H9 (cell line): ENCODE data around the gene SCGB1D1. TPM values are rescaled to one million over a fixed set of nuclear protein-coding genes. Genes with fewer than 3 reads are reported as not detected.

ENCODE experiments used
- DNase-seq: peaks from one replicate; pipeline ENCODE4 v3.0.0-alpha.2; 2017
- H2AFZ ChIP-seq: one replicate; pipeline ENCODE4 v1.6.1; 2013; ENCODE audit warnings: mild to moderate bottlenecking, low read length, control low read depth, moderate library complexity
- H2AK5ac ChIP-seq: 2 replicates; pipeline ENCODE4 v1.6.1; 2013; ENCODE audit warnings: low read length, control low read depth, mixed read lengths; ENCODE audit not compliant: insufficient read length
- H2BK120ac ChIP-seq: one replicate; pipeline ENCODE4 v1.6.1; 2013; ENCODE audit warnings: low read depth, mild to moderate bottlenecking, low read length, control low read depth, inconsistent platforms; ENCODE audit not compliant: poor library complexity, severe bottlenecking
- H2BK12ac ChIP-seq: 2 replicates; pipeline ENCODE4 v1.6.1; 2013; ENCODE audit warnings: low read length, control low read depth, mixed read lengths, low read depth; ENCODE audit not compliant: insufficient read length
- H2BK15ac ChIP-seq: 2 replicates; pipeline ENCODE4 v1.6.1; 2013; ENCODE audit warnings: low read depth, low read length, control low read depth
- H2BK20ac ChIP-seq: one replicate; pipeline ENCODE4 v1.6.1; 2013; ENCODE audit warnings: low read depth, mild to moderate bottlenecking, low read length, control low read depth, inconsistent platforms; ENCODE audit not compliant: poor library complexity, severe bottlenecking
- H2BK5ac ChIP-seq: 2 replicates; pipeline ENCODE4 v1.6.1; 2013; ENCODE audit warnings: low read length, control low read depth, mixed read lengths; ENCODE audit not compliant: insufficient read length
- H3K14ac ChIP-seq: 2 replicates; pipeline ENCODE4 v1.6.1; 2013; ENCODE audit warnings: low read length, control low read depth; ENCODE audit not compliant: insufficient read depth
- H3K18ac ChIP-seq: 2 replicates; pipeline ENCODE4 v1.6.1; 2013; ENCODE audit warnings: low read depth, mild to moderate bottlenecking, mixed read lengths, low read length, control low read depth; ENCODE audit not compliant: insufficient read length
- H3K23ac ChIP-seq: 2 replicates; pipeline ENCODE4 v1.6.1; 2013; ENCODE audit warnings: low read length, control low read depth, mixed read lengths, low read depth; ENCODE audit not compliant: insufficient read length
- H3K23me2 ChIP-seq: 2 replicates; pipeline ENCODE4 v1.6.1; 2013; ENCODE audit warnings: low read depth, mild to moderate bottlenecking, mixed read lengths, low read length, control low read depth; ENCODE audit not compliant: insufficient read length, poor library complexity, severe bottlenecking
- H3K27ac ChIP-seq: 2 replicates; pipeline ENCODE4 v1.5.1; 2013; ENCODE audit warnings: low read length, control low read depth, mixed read lengths, low read depth; ENCODE audit not compliant: insufficient read length
- H3K27me3 ChIP-seq: 2 replicates; pipeline ENCODE4 v1.6.1; 2013; ENCODE audit warnings: low read length, control low read depth, inconsistent platforms; ENCODE audit not compliant: insufficient read depth
- H3K4ac ChIP-seq: 2 replicates; pipeline ENCODE4 v1.6.1; 2013; ENCODE audit warnings: low read depth, mild to moderate bottlenecking, control low read depth, inconsistent platforms, low read length, moderate library complexity
- H3K4me1 ChIP-seq: 2 replicates; pipeline ENCODE4 v1.6.1; 2013; ENCODE audit warnings: low read length, control low read depth, inconsistent platforms; ENCODE audit not compliant: insufficient read depth
- H3K4me2 ChIP-seq: 2 replicates; pipeline ENCODE4 v1.6.1; 2013; ENCODE audit warnings: low read length, control low read depth, mixed read lengths; ENCODE audit not compliant: insufficient read length, insufficient read depth
- H3K56ac ChIP-seq: 2 replicates; pipeline ENCODE4 v1.6.1; 2013; ENCODE audit warnings: low read depth, mild to moderate bottlenecking, mixed read lengths, low read length, control low read depth; ENCODE audit not compliant: insufficient read length
- H3K79me1 ChIP-seq: 2 replicates; pipeline ENCODE4 v1.6.1; 2013; ENCODE audit warnings: low read depth, mild to moderate bottlenecking, moderate library complexity, low read length, control low read depth, inconsistent platforms; ENCODE audit not compliant: insufficient read depth, poor library complexity, severe bottlenecking
- H3K79me2 ChIP-seq: 2 replicates; pipeline ENCODE4 v1.6.1; 2013; ENCODE audit warnings: low read length, control low read depth, inconsistent platforms; ENCODE audit not compliant: insufficient read depth
- H3K9ac ChIP-seq: 2 replicates; pipeline ENCODE4 v1.6.1; 2013; ENCODE audit warnings: low read length, control low read depth, mixed read lengths; ENCODE audit not compliant: insufficient read length; ENCODE audit errors: extremely low read depth
- H3K9me3 ChIP-seq: one replicate; pipeline ENCODE4 v1.6.1; 2013; ENCODE audit warnings: low read depth, low read length, inconsistent platforms; ENCODE audit not compliant: control insufficient read depth
- H3T11ph ChIP-seq: one replicate; pipeline ENCODE4 v1.6.1; 2013; ENCODE audit warnings: mild to moderate bottlenecking, low read length, control low read depth, inconsistent platforms
- H4K20me1 ChIP-seq: one replicate; pipeline ENCODE4 v1.6.1; 2013; ENCODE audit not compliant: control insufficient read depth, insufficient read length, insufficient read depth
- H4K5ac ChIP-seq: 2 replicates; pipeline ENCODE4 v1.6.1; 2013; ENCODE audit warnings: low read depth, mild to moderate bottlenecking, mixed read lengths, low read length, control low read depth; ENCODE audit not compliant: insufficient read length
- H4K8ac ChIP-seq: replicated peaks from 2 replicates; pipeline ENCODE4 v1.6.1; 2013; ENCODE audit warnings: low read length, control low read depth, mixed read lengths, low read depth; ENCODE audit not compliant: insufficient read length
- H4K91ac ChIP-seq: 2 replicates; pipeline ENCODE4 v1.6.1; 2013; ENCODE audit warnings: low read depth, mild to moderate bottlenecking, moderate library complexity, mixed read lengths, low read length, control low read depth; ENCODE audit not compliant: insufficient read length
- H3K27ac Mint-ChIP-seq, 3 experiments: 2 replicates in 2 of 3; 3 replicates in 1 of 3; pipeline ENCODE4 v1.8.0; 2020 to 2021; ENCODE audit warnings: mixed read lengths in 3 of 3, mild to moderate bottlenecking in 1 of 3, moderate library complexity in 1 of 3
- H3K27me3 Mint-ChIP-seq: 2 replicates; pipeline ENCODE4 v1.8.0; 2021; ENCODE audit warnings: low read depth, mild to moderate bottlenecking, moderate library complexity, mixed read lengths
- H3K36me3 Mint-ChIP-seq, 3 experiments: 2 replicates in 2 of 3; 3 replicates in 1 of 3; pipeline ENCODE4 v1.8.0; 2020 to 2021; ENCODE audit warnings: low read depth in 3 of 3, mixed read lengths in 3 of 3; ENCODE audit not compliant: insufficient read depth in 1 of 3
- H3K4me1 Mint-ChIP-seq, 2 experiments: 2 replicates each; pipeline ENCODE4 v1.8.0; 2020; ENCODE audit warnings: mixed read lengths in 2 of 2
- H3K4me3 Mint-ChIP-seq, 2 experiments: 2 replicates in 1 of 2; 3 replicates in 1 of 2; pipeline ENCODE4 v1.8.0; 2020 to 2021; ENCODE audit warnings: mild to moderate bottlenecking in 2 of 2, mixed read lengths in 2 of 2, moderate library complexity in 1 of 2
- H3K9me3 Mint-ChIP-seq, 2 experiments: 2 replicates in 1 of 2; 3 replicates in 1 of 2; pipeline ENCODE4 v1.8.0; 2020; ENCODE audit warnings: mild to moderate bottlenecking in 2 of 2, mixed read lengths in 2 of 2, moderate library complexity in 1 of 2
- WGBS: extraction: QIAGEN DNeasy Blood & Tissue Kit; methylation state at CpG from one replicate; pipeline ENCODE4 v1.1.7; 2013; ENCODE audit warnings: missing lambda C conversion rate, low lambda C conversion rate, mixed read lengths; ENCODE audit not compliant: insufficient read length; ENCODE audit errors: extremely low coverage; 5-methylcytosine and 5-hydroxymethylcytosine counted together
- total RNA-seq: library from RNA; stranded (reverse); gene quantifications from 2 replicates; pipeline ENCODE4 v1.2.1, GENCODE V29; 2021
- TF ChIP-seq, protein P1 (sequence below): fragments of 200-600 bp; sonication (generic); conservative IDR thresholded peaks from 3 replicates; pipeline ENCODE4 v1.8.0; 2021; ENCODE audit warnings: antibody characterized with exemption, mild to moderate bottlenecking

SCGB1D1 gene
- total RNA-seq, 1 experiment from 2014 or later = not detected

GRCh38 chr11:62140304-62141110 lies 49.5 kb upstream of the SCGB1D1 start:
- Histone ChIP-seq H2AFZ (no peak overlapping the region), H3K23ac (no peak overlapping the region), H3T11ph (no peak overlapping the region), H3K27me3 (no peaks in the 10 kb centered on the region), H3K79me2 (peaks cover 3% of the 10 kb centered on the region; the same call in 1 of the 2 replicates), H3K9me3 (no peaks in the 10 kb centered on the region), H4K8ac (no peak overlapping the region), H3K23me2 (no peaks in the 10 kb centered on the region), H3K4ac (no peak overlapping the region), H2BK20ac (no peak overlapping the region), H3K4me1 (no peaks in the 10 kb centered on the region), H3K4me2 (no peak overlapping the region), H4K20me1 (no peaks in the 10 kb centered on the region), H3K9ac (no peak overlapping the region), H2BK120ac (no peak overlapping the region), H3K18ac (no peak overlapping the region), H3K14ac (no peak overlapping the region), H3K27ac (no peak overlapping the region), H3K56ac (no peak overlapping the region), H2BK15ac (no peak overlapping the region), H2AK5ac (no peak overlapping the region), H2BK5ac (no peak overlapping the region), H3K79me1 (peaks cover 3% of the 10 kb centered on the region), H4K5ac (no peak overlapping the region), H4K91ac (no peak overlapping the region), H2BK12ac (no peak overlapping the region)
- Mint-ChIP-seq H3K4me1 (no peaks in the 10 kb centered on the region), H3K9me3 (no peaks in the 10 kb centered on the region), H3K27me3 (no peaks in the 10 kb centered on the region), H3K36me3 (peaks cover 31 to 88% (median 69%) of the 10 kb centered on the region in 3 experiments; a peak in 6 of 7 replicates), H3K27ac (no peak overlapping the region), H3K4me3 (no peak overlapping the region)
- TF ChIP-seq, protein P1, sequence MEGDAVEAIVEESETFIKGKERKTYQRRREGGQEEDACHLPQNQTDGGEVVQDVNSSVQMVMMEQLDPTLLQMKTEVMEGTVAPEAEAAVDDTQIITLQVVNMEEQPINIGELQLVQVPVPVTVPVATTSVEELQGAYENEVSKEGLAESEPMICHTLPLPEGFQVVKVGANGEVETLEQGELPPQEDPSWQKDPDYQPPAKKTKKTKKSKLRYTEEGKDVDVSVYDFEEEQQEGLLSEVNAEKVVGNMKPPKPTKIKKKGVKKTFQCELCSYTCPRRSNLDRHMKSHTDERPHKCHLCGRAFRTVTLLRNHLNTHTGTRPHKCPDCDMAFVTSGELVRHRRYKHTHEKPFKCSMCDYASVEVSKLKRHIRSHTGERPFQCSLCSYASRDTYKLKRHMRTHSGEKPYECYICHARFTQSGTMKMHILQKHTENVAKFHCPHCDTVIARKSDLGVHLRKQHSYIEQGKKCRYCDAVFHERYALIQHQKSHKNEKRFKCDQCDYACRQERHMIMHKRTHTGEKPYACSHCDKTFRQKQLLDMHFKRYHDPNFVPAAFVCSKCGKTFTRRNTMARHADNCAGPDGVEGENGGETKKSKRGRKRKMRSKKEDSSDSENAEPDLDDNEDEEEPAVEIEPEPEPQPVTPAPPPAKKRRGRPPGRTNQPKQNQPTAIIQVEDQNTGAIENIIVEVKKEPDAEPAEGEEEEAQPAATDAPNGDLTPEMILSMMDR = no peak
- no CpG with 5 or more reads among the region's 24 CpGs for WGBS
- DNase-seq = peak; percentile 23
